Activated CD4-positive, alpha-beta T cell treated with anti-CD3 and anti-CD28 coated beads, Interleukin-2, amount 50 U/mL, for 4 hours (primary cell): Measurements from ENCODE around the gene LUZP1.

Experiments used
- DNase-seq, 2 experiments: peaks; one replicate each; pipeline ENCODE4 v3.0.0-alpha.2; 2020

The LUZP1 gene

DNA sequence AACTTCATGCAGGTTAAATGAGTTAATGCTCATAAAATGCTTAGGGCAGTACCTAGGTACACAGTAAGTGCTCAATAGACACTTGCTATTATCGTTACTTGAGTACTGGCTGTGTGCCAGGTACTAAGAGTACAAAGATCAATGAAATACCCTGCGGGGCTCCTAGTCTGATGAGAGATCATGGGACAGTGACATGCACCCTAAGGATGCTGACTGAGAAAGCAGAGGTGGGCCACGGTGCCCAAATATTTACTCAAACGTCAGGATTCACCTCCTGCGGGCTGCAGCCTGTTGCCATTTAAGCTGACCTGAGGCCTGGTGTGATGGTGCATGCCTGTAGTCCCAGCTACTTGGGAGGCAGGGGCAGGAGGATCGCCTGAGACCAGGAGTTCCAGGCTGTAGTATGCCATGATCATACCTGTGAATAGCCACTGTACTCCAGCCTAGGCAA is 19.8 kb upstream of the LUZP1 start:
- no peak for DNase-seq

GRCh38 chr1:23187637-23188036 is 19.0 kb upstream of the LUZP1 start:
- no peak for DNase-seq

GRCh38 chr1:23185381-23185780 is 16.7 kb upstream of the LUZP1 start:
- DNase-seq, result no peak

- peak; percentile 12 to 18 for DNase-seq
Observed at GRCh38 chr1:23184212-23184934, 15.7 kb upstream of the LUZP1 start.

DNA sequence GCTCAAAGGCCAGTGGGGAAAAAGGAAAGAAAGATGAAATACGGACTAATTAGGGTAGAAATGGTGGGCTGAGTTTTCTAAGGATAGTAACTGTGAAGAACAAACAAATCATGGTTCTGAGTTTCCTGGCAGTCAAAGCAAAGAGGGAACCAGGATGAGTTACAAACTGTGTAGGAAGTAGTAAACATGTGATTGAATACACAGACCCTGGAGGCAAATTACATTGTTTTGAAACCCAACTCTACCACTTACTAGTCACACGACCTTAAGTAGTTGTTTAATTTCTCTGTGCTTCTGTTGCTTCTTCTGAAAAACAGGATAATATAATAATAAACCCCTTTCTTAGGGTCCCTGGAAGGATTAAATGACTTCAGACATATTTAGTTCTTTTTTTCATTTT is 11.2 kb upstream of the LUZP1 start:
- no peak for DNase-seq

GRCh38 chr1:23178950-23179349 is 10.3 kb upstream of the LUZP1 start:
- no peak for DNase-seq

DNA sequence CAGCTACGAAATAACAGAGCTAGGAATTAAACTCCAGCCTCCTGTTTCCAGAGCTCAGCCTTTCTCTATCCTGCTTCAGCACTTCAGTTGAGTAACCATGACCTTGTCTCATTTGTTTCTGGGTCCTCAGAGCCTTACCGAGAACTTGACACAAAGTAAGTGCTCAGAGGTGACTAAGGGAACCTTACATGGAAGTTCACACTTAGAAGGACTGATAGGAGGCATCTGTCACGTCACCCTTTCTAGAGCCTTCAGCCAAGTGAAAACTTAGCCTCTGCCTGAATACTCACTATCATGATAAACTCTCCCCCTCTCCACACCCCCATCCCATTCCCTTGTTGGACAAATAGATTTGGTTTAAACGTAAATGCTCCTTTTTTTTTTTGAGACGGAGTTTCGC is 9.8 kb upstream of the LUZP1 start:
- no peak for DNase-seq

GRCh38 chr1:23177438-23178380 is 9.1 kb upstream of the LUZP1 start:
- DNase-seq, result peak; percentile 34 to 43

DNA sequence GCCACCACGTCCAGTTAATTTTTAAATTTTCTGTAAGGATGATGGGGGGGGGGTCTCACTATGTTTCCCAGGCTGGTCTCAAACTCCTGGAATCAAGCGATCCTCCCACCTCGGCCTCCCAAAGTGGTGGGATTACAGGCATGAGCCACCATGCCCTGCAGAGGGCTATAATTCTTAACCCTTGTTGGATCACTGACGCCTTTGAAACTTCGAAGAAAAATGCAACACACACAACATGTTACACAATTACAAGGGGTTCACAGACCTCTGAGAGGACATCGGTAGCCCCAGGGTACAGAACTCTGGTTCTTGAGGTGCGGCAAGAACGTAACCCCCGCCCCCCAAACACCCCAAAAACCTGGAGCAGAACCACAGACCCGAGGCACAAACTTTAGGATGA is 8.4 kb upstream of the LUZP1 start:
- no peak for DNase-seq

DNA sequence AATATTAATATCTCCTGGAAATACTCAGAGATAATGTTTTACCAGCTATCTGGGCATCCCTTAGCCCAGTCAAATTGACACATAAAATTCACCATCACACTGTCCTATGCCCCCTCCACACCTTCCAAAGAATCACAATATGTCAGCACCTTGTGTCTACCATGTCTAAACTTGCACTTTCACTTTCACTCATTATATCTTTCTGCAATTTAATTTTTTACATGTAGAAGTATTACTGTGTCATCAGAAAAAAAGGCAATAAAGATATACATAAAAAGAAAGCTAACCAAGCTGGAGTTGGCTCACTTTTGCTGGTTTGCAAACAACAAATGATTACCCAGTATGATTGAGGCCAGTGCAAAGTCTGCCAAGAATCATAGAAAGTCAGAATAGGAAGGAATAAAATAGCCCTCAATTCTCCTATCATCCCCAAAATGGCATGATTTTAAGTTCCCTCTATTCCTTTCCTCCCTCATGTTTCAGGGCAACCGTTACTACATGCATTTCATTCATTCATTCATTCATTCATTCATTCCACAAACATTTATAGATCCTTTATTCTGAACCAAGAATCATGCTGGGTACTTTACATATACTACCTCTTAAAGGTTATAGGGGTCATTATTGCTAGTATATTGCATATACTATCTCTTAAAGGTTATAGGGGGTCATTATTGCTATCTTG is 5.9 kb upstream of the LUZP1 start:
- DNase-seq, result no peak

DNA sequence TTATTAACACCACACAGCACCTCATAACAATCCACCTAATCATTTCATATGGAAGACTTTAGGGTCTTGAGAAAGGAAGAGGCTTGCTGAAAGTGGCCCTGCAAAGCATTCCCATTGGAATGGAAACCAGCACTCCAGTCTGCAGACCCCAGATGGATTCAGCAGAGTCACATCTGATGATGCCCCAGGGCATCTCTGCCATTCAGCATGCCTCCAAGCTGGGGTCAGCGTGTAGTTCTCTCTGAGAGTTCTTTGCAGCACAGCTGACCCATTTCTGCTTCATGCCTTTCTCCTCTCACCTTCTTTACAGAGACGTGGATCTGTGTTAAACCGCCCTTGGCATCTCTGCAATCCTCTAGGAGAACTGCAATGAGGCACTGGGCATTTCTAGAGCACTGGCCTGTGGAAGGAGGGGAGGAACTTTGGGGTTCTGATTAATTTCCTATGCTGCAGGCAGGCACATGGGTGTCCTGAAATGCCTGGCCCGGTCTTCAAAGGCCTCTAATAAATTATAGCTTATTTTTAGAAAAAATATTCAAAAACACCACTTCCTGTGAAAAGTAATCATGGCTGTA is 2.6 kb upstream of the LUZP1 start:
- no peak for DNase-seq

- DNase-seq, result no peak
Observed at GRCh38 chr1:23169727-23170335, 1.2 kb upstream of the LUZP1 start.

DNA sequence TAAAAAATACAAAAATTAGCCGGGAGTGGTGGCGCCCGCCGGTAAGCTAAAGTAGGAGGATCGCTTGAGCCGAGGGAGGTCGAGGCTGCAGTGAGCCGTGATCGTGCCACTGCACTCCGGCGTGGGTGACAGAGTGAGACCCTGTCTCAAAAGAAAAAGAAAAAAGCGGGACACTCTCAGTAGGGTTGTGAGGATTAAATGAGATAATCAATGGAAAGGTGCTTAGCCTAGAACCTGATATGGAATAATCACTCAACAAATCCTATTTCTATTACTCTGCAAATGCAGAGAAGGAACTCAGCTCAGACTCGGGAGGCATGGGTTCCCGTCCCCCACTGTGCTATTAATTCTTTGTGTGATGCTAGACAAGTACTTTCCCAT is 529 bp upstream of the LUZP1 start:
- DNase-seq, result no peak

DNA sequence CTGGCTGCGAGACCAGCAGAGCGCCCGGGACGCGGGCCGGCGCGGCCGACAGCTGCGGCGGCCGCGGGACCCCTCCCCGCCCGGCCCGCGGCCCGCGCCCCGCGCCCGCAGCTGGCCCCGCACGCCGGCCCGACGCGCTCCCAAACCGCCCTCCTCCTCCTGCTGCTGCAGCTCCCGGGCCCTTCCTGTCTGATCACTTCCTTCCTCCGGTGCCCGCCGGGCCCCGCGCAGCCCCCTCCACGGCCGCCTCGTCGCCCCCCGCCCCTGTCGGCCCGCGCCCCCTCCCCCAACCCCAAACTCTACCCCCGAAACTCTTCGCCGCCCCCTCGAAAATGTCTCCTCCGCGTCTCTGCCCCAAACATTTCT is 594 bp downstream of the LUZP1 start:
- peak; percentile 7 to 10 for DNase-seq

- DNase-seq, result peak; percentile 9 to 16
Observed at GRCh38 chr1:23167353-23168078, 1.1 kb downstream of the LUZP1 start.

DNA sequence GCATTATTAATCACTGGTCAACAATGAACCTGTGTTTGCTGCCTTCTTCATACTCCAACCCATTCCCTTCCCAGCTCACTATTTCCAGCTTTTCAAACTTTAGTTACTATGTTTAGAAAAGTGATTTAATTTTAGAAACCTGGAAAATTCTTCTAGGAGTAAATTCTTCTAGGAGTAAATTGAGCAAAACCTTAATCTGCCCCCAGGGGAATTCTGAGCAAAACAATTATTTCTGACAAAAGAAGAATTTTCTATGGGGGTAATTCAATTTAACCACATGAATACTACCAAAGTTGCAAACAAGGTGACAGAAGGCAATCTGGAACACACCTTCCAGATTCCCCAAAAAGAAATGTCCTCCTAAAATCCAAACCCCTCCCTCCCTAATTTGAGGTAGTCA is 1.8 kb downstream of the LUZP1 start:
- DNase-seq, result no peak

DNA sequence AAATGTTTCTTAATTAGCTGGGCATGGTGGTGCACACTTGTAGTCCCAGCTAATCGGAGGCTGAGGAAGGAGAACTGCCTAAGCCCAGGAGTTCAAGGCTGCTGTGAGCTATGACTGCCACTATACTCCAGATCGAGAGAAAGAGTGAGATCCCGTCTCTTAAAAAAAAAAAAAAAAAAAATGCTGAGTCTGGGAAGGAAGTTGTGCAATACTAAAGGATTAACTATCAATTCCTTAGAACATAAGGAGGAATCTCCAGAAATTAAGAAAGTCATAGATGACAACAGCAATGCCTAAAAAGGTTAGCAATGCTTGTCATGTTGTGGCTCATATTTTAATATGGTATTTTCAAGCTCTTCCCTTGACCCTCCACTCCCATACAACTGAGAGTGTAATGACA is 5.3 kb downstream of the LUZP1 start:
- DNase-seq, result no peak

- DNase-seq, result no peak
Observed at GRCh38 chr1:23159963-23160877, 8.4 kb downstream of the LUZP1 start.

DNA sequence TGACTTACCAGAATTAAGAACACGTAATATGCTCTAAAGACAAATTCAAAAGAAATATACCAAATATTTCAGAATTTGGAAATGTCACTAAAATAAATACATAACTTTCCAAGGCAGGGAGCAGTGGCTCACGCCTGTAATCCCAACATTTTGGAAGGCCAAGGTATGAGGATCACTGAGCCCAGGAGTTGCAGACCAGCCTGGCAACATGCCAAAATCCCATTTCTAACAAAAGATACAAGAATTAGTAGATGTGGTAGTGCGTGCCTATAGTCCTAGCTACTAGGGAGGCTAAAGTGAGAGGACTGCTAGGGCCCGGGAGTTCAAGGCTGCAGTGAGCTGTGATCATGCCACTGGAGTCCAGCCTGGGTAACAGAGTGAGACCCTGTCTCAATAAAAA is 11.7 kb downstream of the LUZP1 start:
- no peak for DNase-seq

GRCh38 chr1:23152966-23153684 is 15.5 kb downstream of the LUZP1 start:
- no peak for DNase-seq
